GM18502 (cell line): Measurements from ENCODE around the gene BID.

Source experiments
- ATAC-seq: cut with Tn5 transposase; IDR thresholded peaks from one replicate; pipeline ENCODE4 v1.9.1; 2021; ENCODE audit warnings: mild to moderate bottlenecking; ENCODE audit not compliant: unreplicated experiment, poor library complexity

The BID gene

GRCh38 chr22:17785185-17786184, 11.2 kb upstream of the BID start:
- ATAC-seq, result no peak

GRCh38 chr22:17784776-17785175, 10.5 kb upstream of the BID start:
- ATAC-seq, result no peak

- no peak for ATAC-seq
Observed at GRCh38 chr22:17783773-17784480, 9.7 kb upstream of the BID start.

- ATAC-seq, result no peak
Observed at GRCh38 chr22:17783312-17783711, 9.0 kb upstream of the BID start.

GRCh38 chr22:17782621-17783020, 8.4 kb upstream of the BID start:
- ATAC-seq, result no peak

- no peak for ATAC-seq
Observed at GRCh38 chr22:17782158-17782557, 7.9 kb upstream of the BID start.

- ATAC-seq, result peak; percentile 37
Observed at GRCh38 chr22:17781319-17782031, 7.2 kb upstream of the BID start.

- ATAC-seq, result no peak
Observed at GRCh38 chr22:17780741-17781318, 6.6 kb upstream of the BID start.

GRCh38 chr22:17780116-17780740, 6.0 kb upstream of the BID start:
- ATAC-seq, result no peak

GRCh38 chr22:17779286-17780115, 5.2 kb upstream of the BID start:
- ATAC-seq, result peak; percentile 51

GRCh38 chr22:17778412-17778976, 4.2 kb upstream of the BID start:
- ATAC-seq, result no peak

GRCh38 chr22:17777717-17778044, 3.4 kb upstream of the BID start:
- no peak for ATAC-seq

- ATAC-seq, result peak; percentile 33
Observed at GRCh38 chr22:17777005-17777716, 2.9 kb upstream of the BID start.

- no peak for ATAC-seq
Observed at GRCh38 chr22:17775781-17776465, 1.7 kb upstream of the BID start.

GRCh38 chr22:17774926-17775685, 837 bp upstream of the BID start:
- ATAC-seq, result no peak

GRCh38 chr22:17773606-17774205, 563 bp downstream of the BID start:
- peak; percentile 31 for ATAC-seq
